Adrenal gland (tissue), 12 donors: ENCODE results near the gene HAGH. TPM values are rescaled to one million over a fixed set of nuclear protein-coding genes. Genes with fewer than 3 reads are reported as not detected.

ENCODE experiments used
- DNase-seq, 7 donors: peaks; one replicate each; pipeline ENCODE4 v3.0.0-alpha.2; 2019 to 2020
- H3K27ac ChIP-seq, 5 donors: fragments of 200-600 bp; sonication (generic) in 4 of 5; 1 replicate in 3 of 5; 2 replicates in 2 of 5; pipeline versions ENCODE4 v1.5.1 to v1.8.0; 2016 to 2020; ENCODE audit warnings: mild to moderate bottlenecking in 1 of 5
- H3K27me3 ChIP-seq: fragments of 200-600 bp; 2 replicates; pipeline ENCODE4 v1.8.0; 2021
- H3K36me3 ChIP-seq, 2 donors: fragments of 200-600 bp; replicated peaks in 1 of 2; 1 replicate in 1 of 2; 2 replicates in 1 of 2; pipeline versions ENCODE4 v1.5.1 to v1.8.0; 2018 to 2022
- H3K4me1 ChIP-seq, 2 donors: fragments of 200-600 bp; replicated peaks in 1 of 2; 1 replicate in 1 of 2; 2 replicates in 1 of 2; pipeline versions ENCODE4 v1.5.1 to v1.8.0; 2018 to 2021
- H3K4me3 ChIP-seq, 4 donors: fragments of 200-600 bp; sonication (generic) in 3 of 4; one replicate each; pipeline ENCODE4 v1.5.1; 2016 to 2018
- H3K9me3 ChIP-seq, 3 donors: fragments of 200-600 bp; sonication (generic) in 1 of 3; replicated peaks in 1 of 3; 1 replicate in 2 of 3; 2 replicates in 1 of 3; pipeline versions ENCODE4 v1.5.1 to v1.8.0; 2016 to 2021
- POLR2A ChIP-seq, 2 donors: fragments of 450-650 bp; IDR thresholded peaks; one replicate each; pipeline ENCODE4 v1.6.1; 2017; ENCODE audit warnings: antibody characterized with exemption in 2 of 2, mild to moderate bottlenecking in 2 of 2, moderate library complexity in 1 of 2
- WGBS, 4 donors: extraction: QIAGEN DNeasy Blood & Tissue Kit in 2 of 4; methylation state at CpG; one replicate each; pipeline versions ENCODE4 v1.1.5 to v1.1.7; 2013 to 2017; 5-methylcytosine and 5-hydroxymethylcytosine counted together
- intact Hi-C, 2 donors: fragments of 100-400 bp; cut with DNase I; formaldehyde crosslinking; loops; one replicate each; pipeline versions ENCODE4 v1.14.1 to v1.15.0; 2022 to 2023
- polyA plus RNA-seq, 3 donors: library from polyadenylated mRNA; stranded (reverse); fragments of 200-250 nt in 2 of 3; fragments of 350-450 nt in 1 of 3; fragmentation: Illumina TruSeq in 1 of 3; extraction: RNeasy Lipid Tissue Mini Kit (QIAGEN cat#74804) in 1 of 3; gene quantifications; one replicate each; pipeline ENCODE4 v1.2.3, GENCODE V29; 2013 to 2014
- total RNA-seq, 9 donors: library from RNA; depleted of rRNA in 4 of 9; stranded (reverse); fragments of >200 nt in 4 of 9; fragments of 120-200 nt in 1 of 9; fragmentation: NEBNext Ultra II Directional in 1 of 9; extraction: Animal tissue kit (Norgen Biotek cat#: 25700) in 1 of 9; gene quantifications; one replicate each; pipeline versions ENCODE4 v1.1.0 to v1.2.4, GENCODE V29; 2013 to 2023
- TF ChIP-seq, protein P1 (sequence below), 6 experiments: fragments of 450-650 bp in 4 of 6; fragments of 200-600 bp in 2 of 6; sonication (generic) in 1 of 6; IDR thresholded peaks; 1 replicate in 5 of 6; 2 replicates in 1 of 6; pipeline versions ENCODE4 v1.5.1 to v1.8.0; 2016 to 2021; ENCODE audit warnings: antibody characterized with exemption in 6 of 6, mild to moderate bottlenecking in 2 of 6, moderate library complexity in 1 of 6
- donor health status: healthy with polysubstance abuse.
- donor health status: Bipolar disorder and iron deficiency.
- donor health status: DM: yes; HTN: yes; CAD: no.
- donor health status: DM: no; HTN: no; CAD: no.
- donor health status: DM: no; HTN: no; CAD: no.
- donor health status: DM: yes; HTN: yes; CAD: no.

HAGH gene
- total and polyA plus RNA-seq, 12 donors = 75.3 to 318 (median 170) TPM

DNA sequence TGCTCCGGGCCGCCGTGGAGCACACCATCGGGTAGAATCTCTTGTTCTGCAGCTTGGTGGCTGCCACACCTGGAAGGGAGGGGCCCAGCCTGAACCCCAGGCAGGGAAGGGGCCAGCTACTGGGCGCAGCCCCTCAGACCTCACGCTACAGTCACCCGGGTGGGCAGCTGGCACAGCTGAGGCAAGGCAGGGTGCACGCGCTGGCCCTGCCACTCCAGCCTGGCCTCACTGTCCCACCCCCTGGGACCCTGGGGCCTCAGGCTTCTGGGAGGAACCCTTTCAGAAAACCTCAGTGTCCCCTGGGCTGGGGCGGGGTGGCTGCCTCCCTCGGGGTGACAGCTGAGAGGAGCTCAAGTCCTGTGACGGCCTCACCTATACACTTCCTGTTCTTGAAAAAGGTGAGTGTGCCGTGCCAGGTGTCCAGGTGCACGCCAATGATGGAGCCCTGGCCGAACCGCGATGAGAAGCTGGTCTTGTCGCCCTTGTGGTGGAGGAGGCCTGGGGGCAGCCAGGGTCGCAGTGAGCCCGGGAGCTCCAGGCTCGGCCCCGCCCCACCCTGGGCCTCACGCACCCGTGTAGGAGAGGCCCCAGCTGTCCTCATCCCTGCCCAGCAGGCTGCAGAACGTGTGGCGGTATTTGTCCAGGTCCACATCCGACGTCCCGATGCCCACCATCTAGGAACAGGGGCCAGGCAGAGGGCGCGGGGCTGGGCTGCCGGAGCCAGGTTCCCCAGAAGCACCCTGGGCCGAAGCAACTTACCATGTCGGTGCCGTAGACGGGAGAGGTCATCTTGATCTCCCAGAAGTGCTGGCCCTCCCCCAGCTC is 49.0 kb downstream of the HAGH start:
- H3K36me3 ChIP-seq = peaks cover 0 to 44% of the 10 kb centered on the region in 2 donors
- no peak overlapping the region for H3K4me3 ChIP-seq
- H3K4me1 ChIP-seq = peaks cover 37 to 40% of the 10 kb centered on the region in 2 donors
- H3K9me3 ChIP-seq = no peaks in the 10 kb centered on the region
- H3K27ac ChIP-seq = peak overlapping the region in 1 of 5 donors; percentile 95
- intact Hi-C loops = no loop called here
- peak in 1 of 2 donors; percentile 15 for TF ChIP-seq POLR2A (IDR thresholded peaks at IDR 0.05)
- TF ChIP-seq, protein P1, sequence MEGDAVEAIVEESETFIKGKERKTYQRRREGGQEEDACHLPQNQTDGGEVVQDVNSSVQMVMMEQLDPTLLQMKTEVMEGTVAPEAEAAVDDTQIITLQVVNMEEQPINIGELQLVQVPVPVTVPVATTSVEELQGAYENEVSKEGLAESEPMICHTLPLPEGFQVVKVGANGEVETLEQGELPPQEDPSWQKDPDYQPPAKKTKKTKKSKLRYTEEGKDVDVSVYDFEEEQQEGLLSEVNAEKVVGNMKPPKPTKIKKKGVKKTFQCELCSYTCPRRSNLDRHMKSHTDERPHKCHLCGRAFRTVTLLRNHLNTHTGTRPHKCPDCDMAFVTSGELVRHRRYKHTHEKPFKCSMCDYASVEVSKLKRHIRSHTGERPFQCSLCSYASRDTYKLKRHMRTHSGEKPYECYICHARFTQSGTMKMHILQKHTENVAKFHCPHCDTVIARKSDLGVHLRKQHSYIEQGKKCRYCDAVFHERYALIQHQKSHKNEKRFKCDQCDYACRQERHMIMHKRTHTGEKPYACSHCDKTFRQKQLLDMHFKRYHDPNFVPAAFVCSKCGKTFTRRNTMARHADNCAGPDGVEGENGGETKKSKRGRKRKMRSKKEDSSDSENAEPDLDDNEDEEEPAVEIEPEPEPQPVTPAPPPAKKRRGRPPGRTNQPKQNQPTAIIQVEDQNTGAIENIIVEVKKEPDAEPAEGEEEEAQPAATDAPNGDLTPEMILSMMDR (IDR thresholded peaks at IDR 0.05) = no peak
- WGBS, 4 donors = 60 to 79% (median 77%) methylated on average over 1 to 36 of the region's 36 CpGs
- H3K27me3 ChIP-seq = no peaks in the 10 kb centered on the region
- no peak for DNase-seq

GRCh38 chr16:1776991-1777374 is 49.6 kb downstream of the HAGH start:
- Histone ChIP-seq H3K36me3 (peaks cover 0 to 44% of the 10 kb centered on the region in 2 donors), H3K27me3 (no peaks in the 10 kb centered on the region), H3K27ac (no peak overlapping the region), H3K4me3 (no peak overlapping the region), H3K4me1 (peaks cover 42 to 44% of the 10 kb centered on the region in 2 donors), H3K9me3 (no peaks in the 10 kb centered on the region)
- no peak for DNase-seq
- no peak for TF ChIP-seq POLR2A (IDR thresholded peaks at IDR 0.05)
- intact Hi-C loops = no loop called here
- WGBS, 4 donors = 85 to 91% (median 90%) methylated on average over 4 to 22 of the region's 22 CpGs

- peaks cover 42 to 45% of the 10 kb centered on the region in 2 donors for H3K4me1 ChIP-seq
- TF ChIP-seq POLR2A (IDR thresholded peaks at IDR 0.05) = peak in 1 of 2 donors; percentile 10
- TF ChIP-seq, protein P1 (IDR thresholded peaks at IDR 0.05) = no peak
- no peaks in the 10 kb centered on the region for H3K9me3 ChIP-seq
- H3K27me3 ChIP-seq = no peaks in the 10 kb centered on the region
- H3K27ac ChIP-seq = no peak overlapping the region
- WGBS, 4 donors = 77 to 90% (median 81%) methylated on average over 4 to 13 of the region's 13 CpGs
- DNase-seq = no peak
- intact Hi-C loops = no loop called here
- H3K36me3 ChIP-seq = peaks cover 0 to 44% of the 10 kb centered on the region in 2 donors
- H3K4me3 ChIP-seq = no peak overlapping the region
These were observed 50.0 kb downstream of the HAGH start for GRCh38 chr16:1776672-1776955.

- no peaks in the 10 kb centered on the region for H3K9me3 ChIP-seq
- no peak for DNase-seq
- intact Hi-C loops = no loop called here
- TF ChIP-seq, protein P1 (IDR thresholded peaks at IDR 0.05) = no peak
- TF ChIP-seq POLR2A (IDR thresholded peaks at IDR 0.05) = no peak
- no peak overlapping the region for H3K4me3 ChIP-seq
- H3K27me3 ChIP-seq = no peaks in the 10 kb centered on the region
- H3K27ac ChIP-seq = no peak overlapping the region
- H3K4me1 ChIP-seq = peaks cover 37 to 39% of the 10 kb centered on the region in 2 donors
- peaks cover 0 to 44% of the 10 kb centered on the region in 2 donors for H3K36me3 ChIP-seq
- WGBS, 4 donors = 76 to 88% (median 81%) methylated on average over 1 to 28 of the region's 28 CpGs
These were observed 50.6 kb downstream of the HAGH start for GRCh38 chr16:1775846-1776671.
